Heart left ventricle (tissue), 16 donors: Measurements from ENCODE around the gene FASTK. TPM values are rescaled to one million over a fixed set of nuclear protein-coding genes. Genes with fewer than 3 reads are reported as not detected.

ENCODE experiments used
- ATAC-seq, 4 donors: fragments of 200-7000 bp; cut with Tn5 transposase; one replicate each; pipeline ENCODE4 v1.9.1; 2020 to 2022; ENCODE audit warnings: moderate library complexity in 4 of 4, mild to moderate bottlenecking in 3 of 4, moderate number of reproducible peaks in 1 of 4
- DNase-seq, 5 donors: peaks; one replicate each; pipeline ENCODE4 v3.0.0-alpha.2; 2020
- H3K27ac ChIP-seq, 12 donors: fragments of 200-600 bp; sonication (generic) in 4 of 12; one replicate each; pipeline versions ENCODE4 v1.5.0 to v1.8.0; 2016 to 2022; ENCODE audit warnings: mild to moderate bottlenecking in 2 of 12
- H3K27me3 ChIP-seq, 9 donors: fragments of 200-600 bp; sonication (generic) in 2 of 9; one replicate each; pipeline versions ENCODE4 v1.5.1 to v1.8.0; 2016 to 2022; ENCODE audit warnings: mild to moderate bottlenecking in 3 of 9
- H3K36me3 ChIP-seq, 9 donors: fragments of 200-600 bp; sonication (generic) in 2 of 9; one replicate each; pipeline versions ENCODE4 v1.5.0 to v1.8.0; 2018 to 2022; ENCODE audit warnings: mild to moderate bottlenecking in 2 of 9
- H3K4me1 ChIP-seq, 12 donors: fragments of 200-600 bp; sonication (generic) in 4 of 12; one replicate each; pipeline versions ENCODE4 v1.5.0 to v1.8.0; 2016 to 2022; ENCODE audit warnings: mild to moderate bottlenecking in 3 of 12
- H3K4me3 ChIP-seq, 12 donors: fragments of 200-600 bp; sonication (generic) in 4 of 12; one replicate each; pipeline versions ENCODE4 v1.5.0 to v1.8.0; 2017 to 2022; ENCODE audit warnings: mild to moderate bottlenecking in 9 of 12, moderate library complexity in 4 of 12
- H3K9me3 ChIP-seq, 12 donors: fragments of 200-600 bp; sonication (generic) in 4 of 12; one replicate each; pipeline versions ENCODE4 v1.5.0 to v1.8.0; 2016 to 2022; ENCODE audit warnings: mild to moderate bottlenecking in 1 of 12
- POLR2A ChIP-seq, 2 donors: fragments of 450-650 bp; IDR thresholded peaks; one replicate each; pipeline ENCODE4 v1.6.1; 2017; ENCODE audit warnings: antibody characterized with exemption in 2 of 2, mild to moderate bottlenecking in 2 of 2, moderate library complexity in 2 of 2
- WGBS, 4 donors: extraction: QIAGEN DNeasy Blood & Tissue Kit in 2 of 4; methylation state at CpG; one replicate each; pipeline versions ENCODE4 v1.1.5 to v1.1.7; 2013 to 2018; 5-methylcytosine and 5-hydroxymethylcytosine counted together
- intact Hi-C, 10 donors: fragments of 100-400 bp; cut with DNase I; formaldehyde crosslinking; loops; one replicate each; pipeline versions ENCODE4 v1.11.1 to v1.14.2; 2022
- polyA plus RNA-seq, 2 donors: library from polyadenylated mRNA; stranded (reverse); fragments of 200-250 nt; gene quantifications; one replicate each; pipeline ENCODE4 v1.2.3, GENCODE V29; 2013
- total RNA-seq, 9 donors: library from RNA; depleted of rRNA in 2 of 9; stranded (reverse); fragments of >200 nt in 2 of 9; fragmentation: NEBNext Ultra II Directional in 3 of 9; extraction: Animal tissue kit (Norgen Biotek cat#: 25700) in 3 of 9; gene quantifications; one replicate each; pipeline versions ENCODE4 v1.1.0 to v1.2.4, GENCODE V29; 2016 to 2023
- TF ChIP-seq, protein P1 (sequence below), 12 donors: fragments of 200-600 bp; sonication (generic) in 4 of 12; IDR thresholded peaks; one replicate each; pipeline versions ENCODE4 v1.5.0 to v1.8.0; 2018 to 2022; ENCODE audit warnings: antibody characterized with exemption in 12 of 12, mild to moderate bottlenecking in 5 of 12
- donor health status: ischemic (EF 13 %, LVEDD 7.1; RV severe dilation, severe dysfunction).
- donor health status: healthy with polysubstance abuse.
- donor health status: DM: no; HTN: yes; CAD: no.
- donor health status: DM: no; HTN: no; CAD: no.
- donor health status: ischemic (EF 25% LVEDD 6.9; RV normal size, moderate dysfunction).
- donor health status: ischemic (EF 25% LVEDD 5.7; RV mildly dilated, moderate dysfunction).
- donor health status: healthy.
- donor health status: DM: yes; HTN: yes; CAD: no.
- donor health status: ischemic (EF 35%, LVEDD 5.7; RV mildly dilated, moderate dysfunction).
- donor health status: nonischemic (EF 11% LVEDD 7.7; RV severe dilation, severe dysfunction).
- donor health status: DM: yes; HTN: yes; CAD: no.
- donor health status: PGD.
- donor health status: ischemic (EF 29% LVEDD 5.4; RV normal size, mild dysfunction).
- donor health status: nonischemic (EF 23%, LVEDD 6.1; RV moderate dilation, normal function).

Gene FASTK
- total and polyA plus RNA-seq, 11 donors, result 59.9 to 168 (median 77.7) TPM

DNA sequence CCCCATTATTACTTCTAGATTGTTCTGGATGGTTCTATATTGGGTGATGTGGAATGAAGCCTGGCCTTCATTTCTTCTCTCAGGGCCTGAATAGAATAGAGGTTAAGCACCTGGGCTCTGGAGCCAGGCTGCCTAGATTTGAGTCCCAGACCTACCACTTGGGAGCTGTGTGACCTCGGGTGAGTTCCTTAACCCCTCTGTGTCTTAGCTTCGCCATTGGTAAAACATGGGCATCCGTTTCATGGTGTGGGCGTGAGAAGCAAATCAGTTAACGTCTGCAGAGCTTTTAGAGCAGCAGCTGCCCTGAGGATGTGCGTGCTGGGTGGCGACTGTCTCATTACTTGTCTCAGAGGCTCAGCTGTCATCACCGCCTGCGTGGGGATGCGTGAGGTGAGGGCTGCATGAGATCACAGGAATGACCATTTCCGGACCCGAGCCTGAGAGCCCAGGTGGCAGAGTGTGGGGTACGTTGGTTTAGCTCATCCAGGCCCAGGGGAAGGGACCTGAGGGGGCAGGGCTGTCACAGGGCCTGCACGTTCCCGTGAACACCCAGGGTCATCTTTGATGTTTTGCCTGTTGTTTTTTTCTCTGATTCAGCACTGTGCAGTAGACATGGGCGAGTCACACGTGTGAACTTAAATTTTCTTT, 15.3 kb upstream of the FASTK start:
- H3K27ac ChIP-seq, result no peak overlapping the region
- no peaks in the 10 kb centered on the region for H3K9me3 ChIP-seq
- TF ChIP-seq, protein P1, sequence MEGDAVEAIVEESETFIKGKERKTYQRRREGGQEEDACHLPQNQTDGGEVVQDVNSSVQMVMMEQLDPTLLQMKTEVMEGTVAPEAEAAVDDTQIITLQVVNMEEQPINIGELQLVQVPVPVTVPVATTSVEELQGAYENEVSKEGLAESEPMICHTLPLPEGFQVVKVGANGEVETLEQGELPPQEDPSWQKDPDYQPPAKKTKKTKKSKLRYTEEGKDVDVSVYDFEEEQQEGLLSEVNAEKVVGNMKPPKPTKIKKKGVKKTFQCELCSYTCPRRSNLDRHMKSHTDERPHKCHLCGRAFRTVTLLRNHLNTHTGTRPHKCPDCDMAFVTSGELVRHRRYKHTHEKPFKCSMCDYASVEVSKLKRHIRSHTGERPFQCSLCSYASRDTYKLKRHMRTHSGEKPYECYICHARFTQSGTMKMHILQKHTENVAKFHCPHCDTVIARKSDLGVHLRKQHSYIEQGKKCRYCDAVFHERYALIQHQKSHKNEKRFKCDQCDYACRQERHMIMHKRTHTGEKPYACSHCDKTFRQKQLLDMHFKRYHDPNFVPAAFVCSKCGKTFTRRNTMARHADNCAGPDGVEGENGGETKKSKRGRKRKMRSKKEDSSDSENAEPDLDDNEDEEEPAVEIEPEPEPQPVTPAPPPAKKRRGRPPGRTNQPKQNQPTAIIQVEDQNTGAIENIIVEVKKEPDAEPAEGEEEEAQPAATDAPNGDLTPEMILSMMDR (IDR thresholded peaks at IDR 0.05), result no peak
- TF ChIP-seq POLR2A (IDR thresholded peaks at IDR 0.05), result no peak
- 68 to 83% (median 81%) methylated on average over 13 to 17 of the region's 17 CpGs for WGBS, 4 donors
- peaks cover 0 to 40% (median 29%) of the 10 kb centered on the region in 12 donors for H3K4me1 ChIP-seq
- no peaks in the 10 kb centered on the region for H3K27me3 ChIP-seq
- DNase-seq (no peak), ATAC-seq (no peak)
- no peak overlapping the region for H3K4me3 ChIP-seq
- H3K36me3 ChIP-seq, result peaks cover 0 to 7% (median 4%) of the 10 kb centered on the region in 9 donors
- intact Hi-C loops, result loop anchor here in 1 of 10 donors (10.0 kb wide), 1 partner anchor 71 kb away; the partner anchor contains the start of genes ABCB8 and ATG9B

DNA sequence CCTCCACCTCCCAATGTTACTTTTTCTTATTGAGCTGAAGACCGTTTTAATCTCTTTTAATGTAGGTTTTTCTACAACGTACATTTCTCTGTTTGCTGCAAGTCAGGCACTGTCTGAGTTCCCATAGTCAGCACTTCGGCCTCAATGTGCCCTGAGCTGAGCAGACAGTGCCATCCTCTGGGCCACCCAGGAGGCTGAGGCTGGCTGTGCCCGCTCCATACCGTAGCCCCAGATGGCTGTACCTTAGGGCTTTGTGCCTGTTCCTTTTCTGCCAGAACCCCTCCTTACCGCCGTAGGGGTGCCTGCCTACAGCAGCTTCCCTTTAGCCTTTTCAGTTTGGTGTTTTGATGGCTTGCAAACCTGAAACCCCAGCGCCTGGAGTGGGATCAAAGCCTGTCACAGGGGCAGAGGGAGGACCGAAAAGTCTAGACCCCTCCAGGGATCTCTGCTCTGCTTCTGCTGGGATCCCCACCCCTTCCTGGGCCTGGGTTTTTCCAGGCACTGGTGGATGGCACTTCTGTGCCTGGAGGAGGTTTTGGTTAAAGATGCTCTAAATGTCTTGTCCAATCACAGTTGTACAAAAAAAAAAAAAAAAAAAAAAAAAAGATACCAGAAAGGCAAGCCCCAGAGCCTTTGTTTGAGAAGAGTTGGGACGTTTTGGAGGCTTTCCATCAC, 14.7 kb upstream of the FASTK start:
- ATAC-seq (no peak), DNase-seq (no peak)
- no peak for TF ChIP-seq POLR2A (IDR thresholded peaks at IDR 0.05)
- TF ChIP-seq, protein P1 (IDR thresholded peaks at IDR 0.05), result no peak
- H3K27me3 ChIP-seq, result no peaks in the 10 kb centered on the region
- no peak overlapping the region for H3K27ac ChIP-seq
- H3K4me1 ChIP-seq, result peaks cover 0 to 43% (median 30%) of the 10 kb centered on the region in 12 donors
- no peak overlapping the region for H3K4me3 ChIP-seq
- no peaks in the 10 kb centered on the region for H3K9me3 ChIP-seq
- WGBS, 4 donors, result 72 to 78% (median 76%) methylated on average over 10 of the region's 10 CpGs
- H3K36me3 ChIP-seq, result peaks cover 0 to 7% (median 4%) of the 10 kb centered on the region in 9 donors
- intact Hi-C loops, result loop anchor here in 1 of 10 donors (10.0 kb wide), 1 partner anchor 70 kb away; the partner anchor contains the start of genes ABCB8 and ATG9B

DNA sequence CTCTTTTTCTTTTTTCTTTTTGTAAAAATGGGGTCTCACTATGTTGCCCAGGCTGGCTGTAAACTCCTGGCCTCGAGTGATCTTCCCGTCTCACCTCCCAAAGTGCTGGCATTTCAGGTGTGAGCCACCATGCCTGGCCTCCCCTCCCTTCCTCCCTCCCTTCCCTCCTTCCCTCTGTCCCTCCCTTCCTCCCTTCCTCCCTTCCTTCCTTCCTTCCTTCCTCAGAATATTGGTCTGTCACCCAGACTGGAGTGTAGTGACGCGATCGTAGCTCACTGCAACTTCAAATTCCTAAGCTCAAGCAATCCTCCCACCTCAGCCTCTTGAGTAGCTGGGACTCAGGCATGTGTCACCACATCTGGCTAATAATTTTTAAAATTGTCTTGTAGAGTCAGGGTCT, 14.1 kb upstream of the FASTK start:
- Histone ChIP-seq H3K36me3 (peaks cover 0 to 7% (median 4%) of the 10 kb centered on the region in 9 donors), H3K9me3 (no peaks in the 10 kb centered on the region), H3K4me1 (peaks cover 0 to 46% (median 31%) of the 10 kb centered on the region in 12 donors), H3K27ac (no peak overlapping the region), H3K27me3 (no peaks in the 10 kb centered on the region), H3K4me3 (no peak overlapping the region)
- intact Hi-C loops, result loop anchor here in 1 of 10 donors (10.0 kb wide), 1 partner anchor 70 kb away; the partner anchor contains the start of genes ABCB8 and ATG9B
- ATAC-seq (no peak), DNase-seq (no peak)
- 64 to 72% (median 70%) methylated on average over 5 of the region's 5 CpGs for whole genome bisulfite sequencing, 4 donors
- TF ChIP-seq POLR2A (IDR thresholded peaks at IDR 0.05), result no peak
- TF ChIP-seq, protein P1 (IDR thresholded peaks at IDR 0.05), result no peak

DNA sequence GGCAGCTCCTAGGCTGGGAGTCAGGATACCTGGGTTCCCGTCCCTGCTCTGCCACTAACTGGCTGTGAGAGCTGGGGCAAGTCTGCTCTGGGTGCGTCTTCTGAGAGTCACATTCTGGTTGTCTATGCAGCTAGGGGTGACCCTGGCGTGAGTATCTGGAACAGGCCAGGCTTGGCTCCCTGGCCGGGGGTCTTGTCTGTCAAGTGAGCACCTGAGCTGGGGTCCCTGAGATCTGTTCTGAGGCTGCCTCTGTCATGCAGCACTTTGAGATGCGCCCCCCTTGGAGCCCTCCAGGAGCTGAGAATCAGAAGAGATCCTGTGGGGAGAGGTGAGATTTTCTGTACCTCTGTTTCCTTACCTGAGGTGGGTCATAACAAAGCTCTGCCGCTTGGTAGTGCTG, 13.1 kb upstream of the FASTK start:
- TF ChIP-seq, protein P1 (IDR thresholded peaks at IDR 0.05), result no peak
- no peak for TF ChIP-seq POLR2A (IDR thresholded peaks at IDR 0.05)
- peaks cover 0 to 50% (median 35%) of the 10 kb centered on the region in 12 donors for H3K4me1 ChIP-seq
- no peak overlapping the region for H3K4me3 ChIP-seq
- no peaks in the 10 kb centered on the region for H3K27me3 ChIP-seq
- 93 to 98% (median 93%) methylated on average over 6 of the region's 6 CpGs for WGBS, 4 donors
- H3K9me3 ChIP-seq, result no peaks in the 10 kb centered on the region
- no peak overlapping the region for H3K27ac ChIP-seq
- peaks cover 0 to 7% (median 4%) of the 10 kb centered on the region in 9 donors for H3K36me3 ChIP-seq
- ATAC-seq (no peak), DNase-seq (no peak)
- intact Hi-C loops, result loop anchor here in 1 of 10 donors (10.0 kb wide), 1 partner anchor 69 kb away; the partner anchor contains the start of genes ABCB8 and ATG9B
